GM21390 (cell line): ENCODE measurements around the gene LRP6.
"Not testable (repeated sequence)": the region's sequence is repeated elsewhere in the genome, so short reads cannot be mapped to it uniquely, and the experiment has no call there.

Experiments used
- ATAC-seq: cut with Tn5 transposase; IDR thresholded peaks from one replicate; pipeline ENCODE4 v1.9.1; 2021; ENCODE audit not compliant: unreplicated experiment

Gene LRP6

DNA sequence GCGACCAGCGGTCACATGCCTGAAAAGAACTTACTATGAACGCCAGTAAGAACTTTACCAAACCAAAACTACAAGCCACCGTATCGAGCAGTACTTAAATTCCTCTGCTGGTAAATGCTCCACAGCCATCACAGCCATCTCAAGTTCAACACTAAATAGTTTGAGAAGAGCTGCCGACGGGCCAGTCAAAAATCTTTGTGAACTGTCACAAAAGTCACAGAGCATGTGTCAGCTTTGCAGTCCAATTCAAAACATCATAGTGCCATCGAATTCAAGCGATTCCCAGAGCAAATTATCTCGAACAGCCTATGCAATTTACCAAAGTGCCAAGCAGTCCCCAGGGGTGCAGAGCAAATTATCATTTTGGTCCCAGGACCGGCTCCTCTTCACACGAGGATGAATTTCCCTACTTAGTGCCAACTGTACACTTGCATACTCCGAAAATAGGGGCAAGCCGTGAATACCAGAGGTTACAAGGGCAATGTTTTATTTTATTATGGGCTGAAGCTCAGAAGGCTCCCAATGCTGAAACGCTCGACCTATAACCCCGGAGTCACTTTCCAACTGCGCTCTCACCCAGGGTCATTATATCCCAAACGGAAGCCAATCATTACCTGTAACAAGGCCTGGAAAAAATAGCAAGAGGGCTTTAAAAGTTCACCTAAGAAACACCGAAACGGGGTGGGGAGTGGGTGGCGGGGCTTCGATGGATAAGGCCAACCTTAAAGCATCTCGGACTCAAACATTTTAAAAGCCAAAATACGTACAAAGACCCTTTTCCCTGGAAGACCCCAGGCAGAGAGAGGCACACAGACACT is 1.1 kb downstream of the LRP6 start:
- ATAC-seq: no peak

DNA sequence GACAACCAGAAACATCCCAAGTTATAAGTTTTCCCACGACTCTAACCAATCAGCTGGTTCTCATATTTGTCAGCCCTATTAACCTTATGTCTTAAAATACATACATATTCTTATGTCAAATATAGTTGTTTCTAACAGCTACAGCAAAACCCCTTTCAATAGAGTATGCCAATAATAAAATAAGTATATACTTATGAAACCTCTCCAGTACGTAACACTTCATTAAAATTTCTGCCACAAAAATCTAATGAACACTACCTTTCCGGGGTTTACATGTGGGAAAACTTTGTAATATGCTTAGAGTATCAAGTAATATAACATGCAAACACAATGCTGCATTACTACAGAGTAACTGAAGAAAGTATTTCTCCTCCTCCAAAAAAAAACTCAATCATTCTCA is 1.8 kb downstream of the LRP6 start:
- ATAC-seq: no peak

- ATAC-seq: no peak
Measured at GRCh38 chr12:12263909-12264308, 2.9 kb downstream of the LRP6 start.

- not testable (repeated sequence) for ATAC-seq
Measured at GRCh38 chr12:12256291-12256757, 10.5 kb downstream of the LRP6 start.

GRCh38 chr12:12254553-12254952 is 12.3 kb downstream of the LRP6 start:
- no peak for ATAC-seq

GRCh38 chr12:12249216-12250050 is 17.4 kb downstream of the LRP6 start:
- ATAC-seq: no peak

GRCh38 chr12:12247584-12247983 is 19.3 kb downstream of the LRP6 start:
- no peak for ATAC-seq

DNA sequence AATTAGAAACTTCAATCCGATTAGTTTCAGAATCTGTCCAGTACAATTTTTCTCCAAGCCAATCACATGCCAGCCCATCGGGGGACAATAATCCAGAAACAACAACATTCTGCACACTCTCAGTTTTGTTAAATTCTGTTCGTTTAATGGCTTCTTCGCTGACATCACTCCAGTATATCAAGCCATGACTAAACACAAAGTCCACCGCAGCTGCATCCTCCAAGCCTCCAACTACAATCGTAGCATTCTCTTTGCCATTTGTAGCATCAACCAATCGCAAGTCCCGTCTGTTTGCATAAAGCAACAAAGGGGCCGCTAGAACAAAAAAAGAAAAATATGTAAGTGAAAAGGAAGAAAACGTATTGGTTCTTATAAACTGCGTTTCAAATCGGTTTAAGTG is 22.5 kb downstream of the LRP6 start:
- no peak for ATAC-seq

DNA sequence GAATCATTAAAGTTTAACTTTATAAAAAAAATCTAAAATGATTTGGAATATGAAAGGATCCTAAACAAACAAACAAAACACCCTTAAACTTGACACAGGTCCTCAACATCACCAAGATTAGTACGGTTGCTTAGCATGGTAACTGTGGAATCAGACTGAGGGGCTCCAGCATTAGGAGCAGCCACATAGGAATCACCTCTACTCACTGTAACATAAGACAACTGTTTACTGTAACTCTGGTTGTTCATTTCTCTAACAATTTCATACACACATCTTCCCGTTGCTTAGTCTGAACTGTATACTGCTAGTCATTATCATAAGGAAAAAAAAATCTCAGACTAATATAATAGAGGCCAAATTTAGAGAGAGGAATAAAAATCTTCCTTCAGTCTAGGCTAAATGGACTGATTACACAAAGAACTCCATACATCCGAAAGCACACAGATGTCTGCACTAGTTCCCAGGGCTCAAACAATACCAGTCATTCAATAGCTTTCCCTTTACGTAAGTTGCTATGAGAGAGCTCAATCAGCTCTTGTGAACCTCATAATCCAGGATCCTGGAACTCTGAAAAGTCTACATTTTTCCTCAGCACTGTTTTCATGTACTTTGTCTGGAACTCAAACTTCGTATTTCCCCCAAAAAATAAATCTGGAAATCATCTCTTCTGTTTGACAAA is 26.0 kb downstream of the LRP6 start:
- no peak for ATAC-seq

GRCh38 chr12:12239127-12239526 is 27.7 kb downstream of the LRP6 start:
- ATAC-seq: no peak

DNA sequence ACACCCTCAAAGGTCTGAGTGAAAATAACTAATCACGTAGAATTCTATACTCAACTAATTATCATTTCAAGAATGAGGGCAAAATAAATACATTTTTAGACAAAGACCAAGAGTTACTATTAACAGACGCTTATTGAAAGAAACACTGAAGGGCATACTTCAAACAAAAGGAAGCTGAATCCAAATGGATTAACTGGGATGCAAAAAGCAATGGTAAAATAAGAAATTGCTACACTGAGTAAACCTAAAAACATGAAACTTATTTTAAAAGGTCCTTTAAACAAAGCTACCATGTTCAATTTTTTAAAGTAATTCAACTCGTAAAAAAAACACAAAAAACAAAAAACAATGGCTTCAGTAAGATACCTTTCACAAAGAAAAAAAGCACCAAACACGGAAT is 28.2 kb downstream of the LRP6 start:
- ATAC-seq: no peak

DNA sequence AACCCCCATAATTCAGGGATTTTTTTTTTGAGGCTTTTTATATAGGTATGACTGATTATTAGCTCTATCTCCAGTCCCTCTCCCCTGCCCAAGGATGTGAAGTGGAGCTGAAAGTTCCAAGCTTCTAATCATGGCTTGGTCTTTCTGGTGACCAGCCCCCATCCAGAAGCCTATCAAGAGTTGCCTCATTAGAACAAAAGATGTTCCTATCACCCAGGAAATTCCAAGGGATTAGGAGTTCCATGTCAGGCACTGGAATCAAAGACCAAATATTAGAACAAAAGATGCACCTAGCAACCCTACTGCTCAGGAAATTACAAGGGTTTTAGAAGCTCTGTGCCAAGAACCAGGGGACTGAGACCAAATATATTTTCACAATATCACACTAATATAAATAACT is 29.9 kb downstream of the LRP6 start:
- no peak for ATAC-seq

- no peak for ATAC-seq
Measured at GRCh38 chr12:12230275-12230674, 36.6 kb downstream of the LRP6 start.

GRCh38 chr12:12229556-12230092 is 37.2 kb downstream of the LRP6 start:
- ATAC-seq: no peak

- ATAC-seq: no peak
Measured at GRCh38 chr12:12228402-12228801, 38.4 kb downstream of the LRP6 start.

GRCh38 chr12:12226187-12226586 is 40.7 kb downstream of the LRP6 start:
- ATAC-seq: no peak

DNA sequence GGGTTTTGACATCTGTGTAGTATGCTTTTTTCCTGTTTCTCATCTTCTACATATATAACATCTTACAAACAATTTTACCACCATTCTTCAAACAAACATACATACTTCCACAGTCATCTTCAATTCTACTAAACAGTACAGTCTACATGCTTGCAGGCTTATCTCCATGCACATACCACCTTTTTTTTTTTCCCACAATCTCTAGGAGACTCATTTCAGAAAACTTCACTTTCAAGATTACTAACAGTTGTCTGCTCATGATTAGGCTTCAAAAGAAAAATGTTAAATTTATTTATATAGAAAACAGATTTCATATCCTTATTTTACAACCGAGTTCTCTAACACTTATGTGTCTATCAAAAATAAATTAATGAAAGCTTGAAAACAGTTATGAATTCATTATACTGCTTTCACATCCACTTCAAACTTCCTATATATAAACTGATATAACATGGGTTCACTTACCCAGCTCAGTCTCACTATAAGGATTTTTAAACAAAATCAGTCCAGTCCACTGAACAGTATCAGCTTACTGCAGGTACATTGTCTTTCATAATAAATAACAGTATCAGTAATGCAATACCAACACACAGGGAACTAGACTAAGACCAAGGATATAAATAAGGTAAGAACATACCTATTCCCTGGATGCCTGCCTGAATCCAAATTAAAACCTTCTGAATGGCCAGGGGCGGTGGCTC is 42.5 kb downstream of the LRP6 start:
- ATAC-seq: no peak

- no peak for ATAC-seq
Measured at GRCh38 chr12:12221560-12221959, 45.3 kb downstream of the LRP6 start.

GRCh38 chr12:12219664-12220063 is 47.2 kb downstream of the LRP6 start:
- ATAC-seq: no peak

DNA sequence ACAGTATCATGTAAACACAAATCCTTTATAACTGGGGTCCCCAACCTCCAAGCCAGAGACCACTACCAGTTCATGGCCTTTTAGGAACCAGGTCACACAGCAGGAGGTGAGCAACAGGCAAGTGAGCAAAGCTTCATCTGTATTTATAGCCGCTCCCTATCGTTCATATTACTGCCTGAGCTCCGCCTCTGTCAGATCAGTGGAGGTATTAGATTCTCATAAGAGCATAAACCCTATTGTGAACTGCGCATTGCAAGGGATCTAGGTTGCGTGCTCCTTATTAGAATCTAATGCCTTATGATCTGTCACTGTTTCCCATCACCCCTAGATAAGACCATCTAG is 49.9 kb downstream of the LRP6 start:
- no peak for ATAC-seq
